HepG2 (cell line): ENCODE measurements around the gene SIK3. TPM values are rescaled to one million over a fixed set of nuclear protein-coding genes. Genes with fewer than 3 reads are reported as not detected.

Experiments
- ARID4A ChIP-seq: sonication (generic); formaldehyde crosslinking; IDR thresholded peaks from 2 replicates; pipeline ENCODE4 v1.5.0; 2020; ENCODE audit warnings: mild to moderate bottlenecking, missing genetic modification reagents, borderline replicate concordance
- CEBPZ ChIP-seq: IDR thresholded peaks from 2 replicates; pipeline ENCODE4 v1.6.1; 2012; ENCODE audit warnings: low read length, improper control_type of control experiment
- DPF2 ChIP-seq: sonication (generic); formaldehyde crosslinking; IDR thresholded peaks from 2 replicates; pipeline ENCODE4 v1.4.0; 2020; ENCODE audit warnings: mild to moderate bottlenecking, low read depth, missing genetic modification reagents, borderline replicate concordance
- FOXP4 ChIP-seq: sonication (generic); formaldehyde crosslinking; IDR thresholded peaks from 2 replicates; pipeline ENCODE4 v1.4.0; 2020; ENCODE audit warnings: missing genetic modification reagents
- KLF15 ChIP-seq: sonication (generic); formaldehyde crosslinking; IDR thresholded peaks from 2 replicates; pipeline ENCODE4 v1.8.1; 2023; ENCODE audit warnings: borderline replicate concordance, mild to moderate bottlenecking, inconsistent platforms, missing genetic modification reagents, mixed read lengths
- KMT2B ChIP-seq: IDR thresholded peaks from 2 replicates; pipeline ENCODE4 v1.6.1; 2016; ENCODE audit warnings: missing genetic modification reagents, missing compliant biosample characterization
- MED1 ChIP-seq: sonication (generic); formaldehyde crosslinking; IDR thresholded peaks from 2 replicates; pipeline ENCODE4 v1.4.0; 2020; ENCODE audit warnings: missing genetic modification reagents
- MXD4 ChIP-seq: IDR thresholded peaks from 2 replicates; pipeline ENCODE4 v1.6.1; 2016; ENCODE audit warnings: mild to moderate bottlenecking, missing biosample characterization, missing genetic modification reagents
- STAT6 ChIP-seq: sonication (generic); formaldehyde crosslinking; IDR thresholded peaks from 2 replicates; pipeline ENCODE4 v1.4.0; 2020; ENCODE audit warnings: missing genetic modification reagents, mild to moderate bottlenecking, borderline replicate concordance
- ZNF12 ChIP-seq: sonication (generic); formaldehyde crosslinking; IDR thresholded peaks from 2 replicates; pipeline ENCODE4 v1.5.0; 2020; ENCODE audit warnings: missing genetic modification reagents
- ZNF251 ChIP-seq: sonication (generic); formaldehyde crosslinking; IDR thresholded peaks from 2 replicates; pipeline ENCODE4 v1.9.0; 2021; ENCODE audit warnings: mild to moderate bottlenecking, missing genetic modification reagents
- ZNF362 ChIP-seq: sonication (generic); formaldehyde crosslinking; IDR thresholded peaks from 2 replicates; pipeline ENCODE4 v1.4.0; 2020; ENCODE audit warnings: missing genetic modification reagents, mild to moderate bottlenecking, borderline replicate concordance
- polyA plus RNA-seq, 8 experiments: library from polyadenylated mRNA; depleted of rRNA in 3 of 8; stranded (reverse) in 7 of 8; unstranded in 1 of 8; fragments of >200 nt; fragmentation: Illumina TruSeq in 4 of 8; extraction: Trizol in 4 of 8; gene quantifications; 2 replicates each; pipeline versions ENCODE4 v1.2.1 to v1.2.3, GENCODE V29; 2011 to 2016; ENCODE audit warnings: low read depth in 4 of 8, missing spikeins in 1 of 8, mixed read lengths in 1 of 8; ENCODE audit not compliant: insufficient read depth in 1 of 8
- total RNA-seq, 5 experiments: library from RNA; depleted of rRNA; stranded (reverse); fragments of >200 nt; fragmentation: Illumina TruSeq; extraction: Trizol; gene quantifications; 2 replicates each; pipeline ENCODE4 v1.2.3, GENCODE V29; 2016; ENCODE audit warnings: low read depth in 1 of 5

The SIK3 gene
- total and polyA plus RNA-seq, 2 of the 13 experiments (the other 11 are each of a cell fraction or from before 2014, with no cell fraction given): 5.7 to 9.8 TPM

GRCh38 chr11:117092951-117093590 is 5.2 kb downstream of the SIK3 start (continued):
- no peak for TF ChIP-seq STAT6 (CRISPR knock-in tag)
- no peak for TF ChIP-seq KMT2B
- no peak for TF ChIP-seq KLF15 (CRISPR knock-in tag)
- 0 out of 2 replicates have a peak, but pooled peaks have one; percentile 34 for TF ChIP-seq MED1 (CRISPR knock-in tag)
- TF ChIP-seq ZNF12 (CRISPR knock-in tag): no peak
- TF ChIP-seq FOXP4: peak; percentile 39; the same call in 1 of the 2 replicates
- TF ChIP-seq CEBPZ: no peak
- no peak for TF ChIP-seq DPF2
- TF ChIP-seq MXD4: no peak
- no peak for TF ChIP-seq ZNF362 (CRISPR knock-in tag)
- TF ChIP-seq ZNF251: no peak
- no peak; the same call in 1 of the 2 replicates for TF ChIP-seq ARID4A
